Neural cell (in vitro differentiated cells): ENCODE data around the gene STAC. TPM values are rescaled to one million over a fixed set of nuclear protein-coding genes. Genes with fewer than 3 reads are reported as not detected.
"Not testable (repeated sequence)": the region's sequence is repeated elsewhere in the genome, so short reads cannot be mapped to it uniquely, and the experiment has no call there.

ENCODE experiments used
- H2AFZ ChIP-seq: fragments of 200-600, 300-800 bp; sonication (generic), shearing (Covaris generic); 2 replicates; pipeline ENCODE4 v1.6.0; 2014; ENCODE audit warnings: low read depth, mild to moderate bottlenecking, antibody characterized with exemption, low read length, moderate library complexity
- H3F3A ChIP-seq: fragments of 200-600 bp; shearing (Covaris generic); 2 replicates; pipeline ENCODE4 v1.6.1; 2016; ENCODE audit warnings: mild to moderate bottlenecking, moderate library complexity, mixed read lengths, antibody characterized with exemption, low read length; ENCODE audit not compliant: insufficient read depth, poor library complexity, severe bottlenecking
- H3K27ac ChIP-seq: fragments of 200-600, 300-800 bp; sonication (generic), shearing (Covaris generic); 2 replicates; pipeline ENCODE4 v1.5.1; 2014; ENCODE audit warnings: mild to moderate bottlenecking, low read length, moderate library complexity
- H3K27me3 ChIP-seq: fragments of 300-800, 200-600 bp; sonication (generic), shearing (Covaris generic); 2 replicates; pipeline ENCODE4 v1.6.0; 2014; ENCODE audit warnings: mild to moderate bottlenecking, low read depth, low read length, moderate library complexity; ENCODE audit not compliant: insufficient read depth
- H3K36me3 ChIP-seq: fragments of 300-800, 200-600 bp; sonication (generic), shearing (Covaris generic); 2 replicates; pipeline ENCODE4 v1.5.1; 2014; ENCODE audit warnings: mild to moderate bottlenecking, antibody characterized with exemption, low read length, moderate library complexity; ENCODE audit not compliant: insufficient read depth
- H3K4me2 ChIP-seq: fragments of 300-800, 200-600 bp; sonication (generic), shearing (Covaris generic); 2 replicates; pipeline ENCODE4 v1.6.0; 2014; ENCODE audit warnings: mild to moderate bottlenecking, low read length
- H3K4me3 ChIP-seq: fragments of 300-800, 200-600 bp; sonication (generic), shearing (Covaris generic); 2 replicates; pipeline ENCODE4 v1.5.1; 2014; ENCODE audit warnings: mild to moderate bottlenecking, low read length, moderate library complexity
- H3K79me2 ChIP-seq: fragments of 200-600 bp; shearing (Covaris generic); replicated peaks from 2 replicates; pipeline ENCODE4 v1.6.0; 2014; ENCODE audit warnings: mild to moderate bottlenecking, low read length, moderate library complexity; ENCODE audit not compliant: insufficient read depth
- H3K9ac ChIP-seq: fragments of 300-800, 200-600 bp; sonication (generic), shearing (Covaris generic); 2 replicates; pipeline ENCODE4 v1.6.1; 2016; ENCODE audit warnings: mild to moderate bottlenecking, low read length, mixed read lengths
- H3K9me2 ChIP-seq: fragments of 200-600 bp; shearing (Covaris generic); 2 replicates; pipeline ENCODE4 v1.6.1; 2016; ENCODE audit warnings: mild to moderate bottlenecking, low read length, mixed read lengths; ENCODE audit not compliant: insufficient read depth
- H3K9me3 ChIP-seq: fragments of 200-600, 300-800 bp; sonication (generic), shearing (Covaris generic); 2 replicates; pipeline ENCODE4 v1.6.1; 2016; ENCODE audit warnings: mild to moderate bottlenecking, mixed run types, low read length, moderate library complexity, mixed read lengths
- H4K20me1 ChIP-seq: fragments of 200-600 bp; shearing (Covaris generic); 2 replicates; pipeline ENCODE4 v1.6.1; 2016; ENCODE audit warnings: mild to moderate bottlenecking, mixed run types; ENCODE audit not compliant: insufficient read depth
- CTCF ChIP-seq: fragments of 450-650 bp; IDR thresholded peaks from 2 replicates; pipeline ENCODE4 v1.5.1; 2014; ENCODE audit warnings: antibody characterized with exemption, mild to moderate bottlenecking, moderate library complexity; ENCODE audit not compliant: poor library complexity, severe bottlenecking
- EP300 ChIP-seq: fragments of 450-650 bp; conservative IDR thresholded peaks from 2 replicates; pipeline ENCODE4 v1.6.1; 2014; ENCODE audit warnings: antibody characterized with exemption, mild to moderate bottlenecking, moderate library complexity; ENCODE audit not compliant: poor library complexity, severe bottlenecking
- EZH2 ChIP-seq: fragments of 200-600, 300-800 bp; shearing (Covaris generic), sonication (generic); IDR thresholded peaks from 2 replicates; pipeline ENCODE4 v1.6.1; 2014; ENCODE audit warnings: antibody characterized with exemption, low read length, borderline replicate concordance, mild to moderate bottlenecking; ENCODE audit not compliant: insufficient read depth, poor library complexity, severe bottlenecking
- POLR2AphosphoS5 ChIP-seq: IDR thresholded peaks from 2 replicates; pipeline ENCODE4 v1.6.1; 2012
- RAD21 ChIP-seq: fragments of 450-650 bp; conservative IDR thresholded peaks from 2 replicates; pipeline ENCODE4 v1.6.1; 2014; ENCODE audit warnings: antibody characterized with exemption, mild to moderate bottlenecking, moderate library complexity
- SMC3 ChIP-seq: fragments of 450-650 bp; conservative IDR thresholded peaks from 2 replicates; pipeline ENCODE4 v1.6.1; 2014; ENCODE audit warnings: antibody characterized with exemption, mild to moderate bottlenecking, moderate library complexity; ENCODE audit not compliant: poor library complexity
- TAF1 ChIP-seq: IDR thresholded peaks from 2 replicates; pipeline ENCODE4 v1.6.1; 2012; ENCODE audit warnings: low read depth
- polyA plus RNA-seq: library from polyadenylated mRNA; depleted of rRNA; stranded (reverse); fragments of >200 nt; gene quantifications from 2 replicates; pipeline ENCODE4 v1.2.3, GENCODE V29; 2014
- TF ChIP-seq, protein P1 (sequence below): IDR thresholded peaks from 2 replicates; pipeline ENCODE4 v1.6.1; 2012; ENCODE audit warnings: borderline replicate concordance

Gene STAC
- polyA plus RNA-seq, 1 donor from 2014 or later: 4.5 TPM

DNA sequence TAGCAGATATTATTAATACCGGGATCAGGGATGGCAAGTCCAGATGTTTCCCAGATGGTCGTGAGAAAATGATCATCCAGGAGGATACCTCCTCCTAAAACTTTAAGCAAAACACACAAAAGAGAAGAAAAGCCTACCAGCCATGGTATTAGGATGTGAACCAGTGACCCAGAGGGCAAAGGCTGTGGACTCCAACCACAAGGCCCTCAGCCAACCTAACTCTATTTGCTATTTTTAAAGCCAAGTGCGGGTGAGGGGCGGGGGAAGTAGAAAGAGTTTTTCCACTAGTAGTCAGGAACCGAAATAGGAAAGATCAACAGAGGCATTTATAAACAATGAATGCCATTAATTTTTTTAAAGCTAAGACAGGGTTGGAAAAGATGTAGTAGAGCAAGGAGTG lies 77.4 kb downstream of the STAC start:
- H2AFZ ChIP-seq: no peak overlapping the region

DNA sequence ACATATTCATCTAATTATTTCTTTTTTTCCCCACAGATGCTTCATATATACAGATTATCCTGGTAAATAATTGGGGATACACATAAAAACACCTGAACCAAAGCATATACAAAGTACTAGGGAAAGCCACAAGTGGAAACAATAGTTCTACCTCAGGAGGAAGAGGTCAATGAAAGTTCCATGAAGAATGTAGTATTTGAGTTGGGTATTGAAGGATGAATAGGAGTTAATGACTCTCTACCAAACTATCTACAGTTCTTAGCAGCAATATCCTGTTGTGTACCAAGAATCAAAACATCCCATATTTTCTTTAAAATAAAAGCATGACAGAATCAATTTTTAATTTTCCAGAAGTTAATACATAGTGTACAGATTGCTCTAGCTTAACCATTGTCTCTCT lies 78.9 kb downstream of the STAC start:
- no peaks in the 10 kb centered on the region for H4K20me1 ChIP-seq
- TF ChIP-seq EP300 (no peak), RAD21 (no peak), SMC3 (no peak), POLR2AphosphoS5 (no peak), EZH2 (no peak)
- no peaks in the 10 kb centered on the region for H3K79me2 ChIP-seq
- H3K9me3 ChIP-seq: no peaks in the 10 kb centered on the region
- H3K36me3 ChIP-seq: no peaks in the 10 kb centered on the region
- no peak overlapping the region for H2AFZ ChIP-seq
- H3K4me3 ChIP-seq: no peak overlapping the region
- no peaks in the 10 kb centered on the region for H3K9me2 ChIP-seq
- no peaks in the 10 kb centered on the region for H3F3A ChIP-seq
- no peak overlapping the region for H3K4me2 ChIP-seq
- H3K27ac ChIP-seq: no peak overlapping the region
- H3K27me3 ChIP-seq: no peaks in the 10 kb centered on the region
- H3K9ac ChIP-seq: no peak overlapping the region

More for the DNA sequence above, 77.4 kb downstream of the STAC start:
- TF ChIP-seq SMC3: no peak
- TF ChIP-seq, protein P1, sequence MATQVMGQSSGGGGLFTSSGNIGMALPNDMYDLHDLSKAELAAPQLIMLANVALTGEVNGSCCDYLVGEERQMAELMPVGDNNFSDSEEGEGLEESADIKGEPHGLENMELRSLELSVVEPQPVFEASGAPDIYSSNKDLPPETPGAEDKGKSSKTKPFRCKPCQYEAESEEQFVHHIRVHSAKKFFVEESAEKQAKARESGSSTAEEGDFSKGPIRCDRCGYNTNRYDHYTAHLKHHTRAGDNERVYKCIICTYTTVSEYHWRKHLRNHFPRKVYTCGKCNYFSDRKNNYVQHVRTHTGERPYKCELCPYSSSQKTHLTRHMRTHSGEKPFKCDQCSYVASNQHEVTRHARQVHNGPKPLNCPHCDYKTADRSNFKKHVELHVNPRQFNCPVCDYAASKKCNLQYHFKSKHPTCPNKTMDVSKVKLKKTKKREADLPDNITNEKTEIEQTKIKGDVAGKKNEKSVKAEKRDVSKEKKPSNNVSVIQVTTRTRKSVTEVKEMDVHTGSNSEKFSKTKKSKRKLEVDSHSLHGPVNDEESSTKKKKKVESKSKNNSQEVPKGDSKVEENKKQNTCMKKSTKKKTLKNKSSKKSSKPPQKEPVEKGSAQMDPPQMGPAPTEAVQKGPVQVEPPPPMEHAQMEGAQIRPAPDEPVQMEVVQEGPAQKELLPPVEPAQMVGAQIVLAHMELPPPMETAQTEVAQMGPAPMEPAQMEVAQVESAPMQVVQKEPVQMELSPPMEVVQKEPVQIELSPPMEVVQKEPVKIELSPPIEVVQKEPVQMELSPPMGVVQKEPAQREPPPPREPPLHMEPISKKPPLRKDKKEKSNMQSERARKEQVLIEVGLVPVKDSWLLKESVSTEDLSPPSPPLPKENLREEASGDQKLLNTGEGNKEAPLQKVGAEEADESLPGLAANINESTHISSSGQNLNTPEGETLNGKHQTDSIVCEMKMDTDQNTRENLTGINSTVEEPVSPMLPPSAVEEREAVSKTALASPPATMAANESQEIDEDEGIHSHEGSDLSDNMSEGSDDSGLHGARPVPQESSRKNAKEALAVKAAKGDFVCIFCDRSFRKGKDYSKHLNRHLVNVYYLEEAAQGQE: no peak
- no peak for TF ChIP-seq TAF1
- no peak for TF ChIP-seq POLR2AphosphoS5
- no peak for TF ChIP-seq RAD21
- TF ChIP-seq CTCF: no peak
- TF ChIP-seq EZH2: no peak
- TF ChIP-seq EP300: no peak
- Histone ChIP-seq H3K4me3 (no peak overlapping the region), H3K4me2 (no peak overlapping the region), H4K20me1 (no peaks in the 10 kb centered on the region), H3K36me3 (no peaks in the 10 kb centered on the region), H3K79me2 (no peaks in the 10 kb centered on the region), H3K9me3 (no peaks in the 10 kb centered on the region), H3K27me3 (no peaks in the 10 kb centered on the region), H3K27ac (no peak overlapping the region), H3K9ac (no peak overlapping the region), H3K9me2 (no peaks in the 10 kb centered on the region), H3F3A (no peaks in the 10 kb centered on the region)

GRCh38 chr3:36461597-36461996 lies 81.3 kb downstream of the STAC start:
- Histone ChIP-seq H3K27ac (no peak overlapping the region), H3K36me3 (no peaks in the 10 kb centered on the region), H3K9me2 (no peaks in the 10 kb centered on the region), H3K9ac (no peak overlapping the region), H3K4me3 (no peak overlapping the region), H3K79me2 (no peaks in the 10 kb centered on the region), H3K9me3 (no peaks in the 10 kb centered on the region), H2AFZ (no peak overlapping the region), H4K20me1 (no peaks in the 10 kb centered on the region), H3K27me3 (no peaks in the 10 kb centered on the region), H3F3A (no peaks in the 10 kb centered on the region), H3K4me2 (no peak overlapping the region)
- no peak for TF ChIP-seq POLR2AphosphoS5
- no peak for TF ChIP-seq TAF1

- not testable (repeated sequence) for H3K9me3 ChIP-seq, H4K20me1 ChIP-seq, H2AFZ ChIP-seq, H3K27me3 ChIP-seq, H3F3A ChIP-seq, H3K4me2 ChIP-seq, H3K9me2 ChIP-seq, H3K36me3 ChIP-seq, H3K9ac ChIP-seq, H3K4me3 ChIP-seq, H3K27ac ChIP-seq, H3K79me2 ChIP-seq
Observed at GRCh38 chr3:36472045-36472444, 91.7 kb downstream of the STAC start.
